HEK293 (cell line): Measurements from ENCODE around the gene STK16.
A peak's percentile ranks its signal among the peaks of the same experiment; 100 is the strongest.

Source experiments
- CTCF ChIA-PET: fragments of 350-600 bp; formaldehyde crosslinking; extraction: SDS; loops from one replicate; lab custom pipeline; 2021; ENCODE audit warnings: antibody characterized with exemption; lab: Yijun Ruan, JAX
- POLR2A ChIA-PET: fragments of 300-600 bp; formaldehyde crosslinking; extraction: SDS; loops from one replicate; lab custom pipeline; 2020; ENCODE audit warnings: antibody characterized with exemption, inconsistent platforms; lab: Yijun Ruan, JAX
- H3K27ac ChIP-seq: fragments of 200-500 bp; sonication (Bioruptor generic); 2 replicates; pipeline ENCODE4 v1.5.1; 2014; ENCODE audit warnings: low read depth, low read length, control low read depth, inconsistent platforms; ENCODE audit errors: extremely low read depth
- H3K36me3 ChIP-seq, 2 experiments: fragments of 200-500 bp in 1 of 2; sonication (Bioruptor generic) in 1 of 2; 1 replicate in 1 of 2; 2 replicates in 1 of 2; pipeline ENCODE4 v1.5.1; 2014 to 2017; ENCODE audit warnings: inconsistent platforms in 2 of 2, low read length in 2 of 2; ENCODE audit not compliant: control insufficient read depth in 2 of 2, insufficient read depth in 1 of 2
- H3K4me1 ChIP-seq: fragments of 200-500 bp; sonication (Bioruptor generic); 2 replicates; pipeline ENCODE4 v1.5.1; 2014; ENCODE audit warnings: mild to moderate bottlenecking, low read length, inconsistent platforms; ENCODE audit not compliant: control insufficient read depth, insufficient read depth
- H3K4me3 ChIP-seq: 2 replicates; pipeline ENCODE4 v1.5.1; 2011; ENCODE audit warnings: low read depth, mild to moderate bottlenecking, control low read depth, low read length, moderate library complexity
- H3K9me3 ChIP-seq: fragments of 200-500 bp; sonication (Bioruptor generic); 2 replicates; pipeline ENCODE4 v1.5.1; 2014; ENCODE audit warnings: low read depth, low read length, inconsistent platforms; ENCODE audit not compliant: control insufficient read depth, insufficient read depth
- GLI4 ChIP-seq: fragments of 450-650 bp; formaldehyde crosslinking; IDR thresholded peaks from 2 replicates; pipeline ENCODE4 v1.5.1; 2016; ENCODE audit warnings: missing biosample characterization, missing genetic modification characterization
- GLIS1 ChIP-seq: fragments of 450-650 bp; formaldehyde crosslinking; IDR thresholded peaks from 2 replicates; pipeline ENCODE4 v1.5.1; 2016; ENCODE audit warnings: missing biosample characterization, missing genetic modification characterization
- KLF17 ChIP-seq: fragments of 450-650 bp; formaldehyde crosslinking; IDR thresholded peaks from 2 replicates; pipeline ENCODE4 v1.5.1; 2016; ENCODE audit warnings: missing biosample characterization, missing genetic modification characterization
- PRDM10 ChIP-seq: fragments of 450-650 bp; formaldehyde crosslinking; IDR thresholded peaks from 2 replicates; pipeline ENCODE4 v1.5.1; 2016; ENCODE audit warnings: missing biosample characterization, missing genetic modification characterization
- WT1 ChIP-seq: fragments of 450-650 bp; formaldehyde crosslinking; IDR thresholded peaks from 2 replicates; pipeline ENCODE4 v1.5.1; 2016; ENCODE audit warnings: missing biosample characterization, missing genetic modification characterization
- ZBTB10 ChIP-seq: fragments of 450-650 bp; formaldehyde crosslinking; IDR thresholded peaks from 2 replicates; pipeline ENCODE4 v1.5.1; 2016; ENCODE audit warnings: missing biosample characterization, missing genetic modification characterization
- ZBTB48 ChIP-seq: fragments of 450-650 bp; formaldehyde crosslinking; IDR thresholded peaks from 2 replicates; pipeline ENCODE4 v1.5.1; 2016; ENCODE audit warnings: missing biosample characterization, missing genetic modification characterization
- ZEB2 ChIP-seq: fragments of 450-650 bp; formaldehyde crosslinking; IDR thresholded peaks from 2 replicates; pipeline ENCODE4 v1.5.1; 2016; ENCODE audit warnings: missing biosample characterization, missing genetic modification characterization
- ZFHX2 ChIP-seq: fragments of 450-650 bp; formaldehyde crosslinking; conservative IDR thresholded peaks from 2 replicates; pipeline ENCODE4 v1.5.1; 2016; ENCODE audit warnings: missing biosample characterization, missing genetic modification characterization
- ZIC2 ChIP-seq: fragments of 450-650 bp; formaldehyde crosslinking; IDR thresholded peaks from 2 replicates; pipeline ENCODE4 v1.5.1; 2016; ENCODE audit warnings: missing biosample characterization, missing genetic modification characterization
- ZNF335 ChIP-seq: fragments of 450-650 bp; formaldehyde crosslinking; conservative IDR thresholded peaks from 2 replicates; pipeline ENCODE4 v1.5.1; 2016; ENCODE audit warnings: missing biosample characterization, missing genetic modification characterization
- ZNF341 ChIP-seq: fragments of 450-650 bp; formaldehyde crosslinking; IDR thresholded peaks from 2 replicates; pipeline ENCODE4; 2016; ENCODE audit warnings: low read depth, missing biosample characterization, missing genetic modification characterization
- ZNF449 ChIP-seq: fragments of 450-650 bp; formaldehyde crosslinking; IDR thresholded peaks from 2 replicates; pipeline ENCODE4 v1.5.1; 2017; ENCODE audit warnings: missing biosample characterization, mild to moderate bottlenecking, missing genetic modification characterization, moderate library complexity
- ZNF501 ChIP-seq: fragments of 450-650 bp; formaldehyde crosslinking; IDR thresholded peaks from 2 replicates; pipeline ENCODE4 v1.5.1; 2016; ENCODE audit warnings: missing biosample characterization, missing genetic modification characterization
- ZNF530 ChIP-seq: fragments of 450-650 bp; formaldehyde crosslinking; IDR thresholded peaks from 2 replicates; pipeline ENCODE4 v1.5.1; 2016; ENCODE audit warnings: low read depth, missing biosample characterization, missing genetic modification characterization
- ZNF623 ChIP-seq: fragments of 450-650 bp; formaldehyde crosslinking; IDR thresholded peaks from 2 replicates; pipeline ENCODE4 v1.5.1; 2016; ENCODE audit warnings: missing biosample characterization, missing genetic modification characterization
- ZNF677 ChIP-seq: fragments of 450-650 bp; IDR thresholded peaks from 2 replicates; pipeline ENCODE4 v1.5.0; 2018; ENCODE audit warnings: missing biosample characterization, mild to moderate bottlenecking, missing genetic modification characterization, moderate library complexity
- ZNF692 ChIP-seq: fragments of 450-650 bp; formaldehyde crosslinking; IDR thresholded peaks from 2 replicates; pipeline ENCODE4 v1.5.1; 2016; ENCODE audit warnings: missing biosample characterization, missing genetic modification characterization
- ZNF785 ChIP-seq: fragments of 450-650 bp; formaldehyde crosslinking; IDR thresholded peaks from 2 replicates; pipeline ENCODE4 v1.5.1; 2016; ENCODE audit warnings: missing biosample characterization, missing genetic modification characterization

Gene STK16

GRCh38 chr2:219249203-219249980, 4.1 kb downstream of the STK16 start (continued):
- TF ChIP-seq KLF17 (tag by site-specific recombination), result peak; percentile 71; the same call in 1 of the 2 replicates
- peak; percentile 88 for TF ChIP-seq PRDM10 (tag by site-specific recombination)
- peak; percentile 98 for TF ChIP-seq ZNF530
- TF ChIP-seq ZNF501 (tag by site-specific recombination), result no peak
- TF ChIP-seq ZNF449 (tag by site-specific recombination), result no peak; the same call in 1 of the 2 replicates
- peak; percentile 27; the same call in 1 of the 2 replicates for TF ChIP-seq GLIS1 (tag by site-specific recombination)
- peak; percentile 90 for TF ChIP-seq ZIC2
- TF ChIP-seq ZNF341, result peak; percentile 92
- no peak for TF ChIP-seq ZBTB10 (tag by site-specific recombination)
- 0 out of 2 replicates have a peak, but pooled peaks have one; percentile 18 for TF ChIP-seq WT1 (tag by site-specific recombination)
- 0 out of 2 replicates have a peak, but pooled peaks have one; percentile 14 for TF ChIP-seq ZFHX2
- TF ChIP-seq ZNF677 (tag by site-specific recombination), result no peak
- peak; percentile 34; the same call in 1 of the 2 replicates for TF ChIP-seq ZEB2 (tag by site-specific recombination)
- peak; percentile 94 for TF ChIP-seq ZBTB48 (tag by site-specific recombination)
- no peak for TF ChIP-seq GLI4
- no peak for TF ChIP-seq ZNF785
- TF ChIP-seq, all 188 proteins: peak for 30

- CTCF ChIA-PET, result interaction anchor here (0.8 to 6.2 kb wide), 3 partner anchors 26 to 78 kb away, joined by 3 to 83 read pairs (median 39); partner anchors contain the start of gene DNAJB2
- Histone ChIP-seq H3K4me1 (peaks cover 10% of the 10 kb centered on the region), H3K4me3 (no peak overlapping the region), H3K27ac (no peak overlapping the region), H3K36me3 (peaks cover 0 to 34% of the 10 kb centered on the region in 2 experiments; a peak in 1 of 3 replicates), H3K9me3 (no peaks in the 10 kb centered on the region)
- POLR2A ChIA-PET, result interaction anchor here (0.8 to 3.3 kb wide), 11 partner anchors 8 to 74 kb away, joined by 3 to 17 read pairs (median 4); partner anchors contain the start of genes ANKZF1, ATG9A, CNPPD1 and DNAJB2
- TF ChIP-seq ZNF335 (tag by site-specific recombination) (no peak), ZNF692 (tag by site-specific recombination) (no peak), ZNF623 (no peak)
Observed at GRCh38 chr2:219250049-219250781, 4.9 kb downstream of the STK16 start.
